CD4-positive, alpha-beta T cell treated with Interleukin-15 for 1 hour (primary cell): Measurements from ENCODE around the gene ICAM5.
"Not testable (repeated sequence)": the region's sequence is repeated elsewhere in the genome, so short reads cannot be mapped to it uniquely, and the experiment has no call there.

ENCODE experiments used
- DNase-seq: peaks from one replicate; pipeline ENCODE4 v3.0.0-alpha.2; 2020

The ICAM5 gene

DNA sequence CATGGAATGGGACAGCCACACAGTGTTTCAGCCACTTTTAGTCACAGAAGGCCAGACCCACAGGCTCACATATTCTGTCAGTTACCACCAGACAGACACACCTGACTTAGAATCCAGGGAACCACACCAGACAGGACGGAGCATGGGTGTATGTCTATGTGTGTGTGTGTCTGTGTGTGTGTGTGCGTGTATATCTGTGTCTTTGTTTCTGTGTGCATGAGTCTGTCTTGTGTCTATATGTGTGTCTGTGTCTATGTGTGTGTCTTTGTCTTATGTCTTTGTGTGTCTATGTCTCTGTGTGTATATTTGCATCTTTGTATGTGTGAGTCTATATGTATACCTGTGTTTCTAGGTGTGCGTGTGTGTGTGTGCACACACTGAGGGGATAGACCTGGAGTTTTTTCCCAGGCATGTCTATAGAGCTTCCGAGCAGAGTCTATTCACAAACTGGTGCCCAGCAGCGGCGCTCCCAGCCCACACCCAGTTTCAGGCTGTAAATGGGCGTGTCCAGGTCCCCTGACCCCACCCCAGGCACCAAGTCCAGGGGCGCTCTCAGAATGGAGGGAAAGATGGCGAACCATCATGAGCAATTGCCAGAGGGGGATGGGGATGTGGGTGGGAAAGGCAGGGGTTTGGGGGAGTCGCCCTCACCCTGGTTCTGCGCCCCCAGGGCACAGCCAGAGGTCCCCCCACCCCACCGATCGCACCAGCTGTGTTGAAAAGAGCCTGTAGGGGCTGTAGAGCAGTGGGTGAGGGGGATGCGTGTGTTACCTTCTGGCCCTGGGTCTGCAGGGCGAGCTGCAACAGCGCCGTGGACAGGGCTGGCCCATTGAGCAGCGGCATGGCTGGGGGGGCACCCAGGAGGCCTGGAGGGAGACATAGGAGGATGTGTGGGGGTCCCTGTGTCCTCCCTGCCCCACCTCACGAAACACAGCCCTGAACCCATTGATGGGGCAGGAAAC, 32.4 kb downstream of the ICAM5 start:
- no peak for DNase-seq

DNA sequence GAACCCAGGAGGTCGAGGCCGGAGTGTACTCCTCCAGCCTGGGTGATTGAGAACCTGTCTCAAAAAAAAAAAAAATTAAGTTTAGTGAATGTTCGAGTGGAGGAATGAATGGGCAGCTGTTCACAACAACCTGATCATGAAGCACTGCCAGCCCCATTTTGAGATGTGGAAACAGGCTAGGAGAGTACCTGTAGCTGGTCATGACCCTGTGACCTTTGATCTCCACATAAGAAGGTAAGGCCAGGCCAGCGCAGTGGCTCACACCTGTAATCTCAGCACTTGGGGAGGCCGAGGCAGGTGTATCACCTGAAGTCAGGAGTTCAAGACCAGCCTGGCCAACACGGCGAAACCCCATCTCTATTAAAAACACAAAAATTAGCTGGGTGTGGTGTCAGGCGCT, 36.0 kb downstream of the ICAM5 start:
- no peak for DNase-seq

DNA sequence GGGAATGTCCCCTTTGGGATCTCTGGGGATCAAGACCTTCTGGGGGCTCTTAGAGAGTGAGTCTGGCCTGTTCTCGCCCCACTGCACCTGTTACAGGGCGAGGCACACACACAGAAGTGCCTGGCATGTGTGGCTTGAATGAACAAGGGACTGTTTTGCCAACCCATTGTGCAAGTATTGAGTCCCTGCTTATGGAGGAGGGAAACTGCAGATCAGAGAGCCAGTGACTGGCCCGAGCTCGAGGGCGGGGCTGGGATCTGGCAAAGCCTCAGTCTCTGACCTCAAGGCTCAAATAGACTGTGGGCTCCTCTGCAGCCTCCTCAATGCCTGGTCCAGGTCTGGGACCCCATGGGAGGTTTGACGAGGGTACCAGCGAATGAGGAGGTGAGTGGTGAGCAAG, 38.0 kb downstream of the ICAM5 start:
- DNase-seq, result no peak

DNA sequence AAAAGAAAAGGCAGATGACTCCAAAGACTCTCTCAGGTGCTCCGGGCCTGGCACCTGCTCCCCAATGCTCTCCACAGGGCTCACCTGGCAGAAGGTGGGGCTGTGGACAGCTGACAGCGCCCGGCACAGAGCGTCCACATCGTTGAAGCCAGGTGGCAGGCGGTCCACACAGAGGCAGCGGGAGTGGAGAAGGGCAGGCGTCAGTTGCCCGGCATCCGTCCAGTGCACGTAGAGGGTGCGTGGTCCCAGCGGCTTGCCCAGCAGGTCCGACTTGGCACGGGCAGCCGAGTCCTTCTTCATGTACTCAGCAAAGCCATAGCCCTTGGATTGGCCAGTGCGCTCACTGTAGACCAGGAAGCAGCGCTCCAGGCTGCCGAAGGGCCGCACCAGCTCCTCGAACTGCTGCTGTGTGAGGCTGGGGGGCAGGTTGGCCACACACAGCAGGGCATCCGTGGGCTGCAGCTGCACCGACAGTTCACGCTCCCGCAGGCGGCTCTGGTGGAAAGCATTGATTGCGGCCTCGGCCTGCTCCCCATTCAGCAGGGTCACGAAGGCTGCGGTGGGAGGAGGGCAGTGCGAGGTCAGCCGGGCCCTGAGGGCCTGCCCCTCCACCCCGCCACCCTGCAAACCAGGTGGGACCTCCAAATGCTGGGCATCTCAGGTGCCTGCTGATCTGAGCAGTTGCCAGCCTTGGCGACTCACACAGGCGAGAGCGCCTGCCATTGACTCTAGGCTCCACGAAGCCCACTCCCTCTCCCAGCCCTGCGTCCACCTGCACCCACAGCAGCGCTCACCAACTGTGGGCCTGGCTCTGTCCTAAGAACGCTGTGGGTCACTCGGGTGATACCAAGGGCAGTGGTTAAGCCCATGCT, 39.0 kb downstream of the ICAM5 start:
- DNase-seq, result no peak

DNA sequence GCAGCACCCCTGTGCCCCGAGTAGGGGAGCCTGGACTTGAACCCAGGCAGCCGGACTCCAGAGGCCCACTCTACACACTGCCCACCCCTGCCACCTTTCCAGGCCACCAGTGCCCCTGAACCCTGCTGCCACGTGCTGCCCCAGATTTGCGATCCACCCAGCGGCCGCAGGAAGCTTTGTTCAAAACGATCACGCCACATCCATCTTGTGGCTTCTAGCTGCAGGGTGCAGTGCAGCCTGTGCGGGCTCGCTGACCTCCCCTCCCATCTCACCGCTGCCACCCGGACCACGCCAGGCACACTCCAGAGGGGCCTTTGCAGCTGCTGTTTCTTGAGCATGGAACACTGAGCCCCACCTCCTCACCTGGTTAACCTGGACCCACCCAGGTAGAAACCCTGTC, 39.8 kb downstream of the ICAM5 start:
- DNase-seq, result no peak

DNA sequence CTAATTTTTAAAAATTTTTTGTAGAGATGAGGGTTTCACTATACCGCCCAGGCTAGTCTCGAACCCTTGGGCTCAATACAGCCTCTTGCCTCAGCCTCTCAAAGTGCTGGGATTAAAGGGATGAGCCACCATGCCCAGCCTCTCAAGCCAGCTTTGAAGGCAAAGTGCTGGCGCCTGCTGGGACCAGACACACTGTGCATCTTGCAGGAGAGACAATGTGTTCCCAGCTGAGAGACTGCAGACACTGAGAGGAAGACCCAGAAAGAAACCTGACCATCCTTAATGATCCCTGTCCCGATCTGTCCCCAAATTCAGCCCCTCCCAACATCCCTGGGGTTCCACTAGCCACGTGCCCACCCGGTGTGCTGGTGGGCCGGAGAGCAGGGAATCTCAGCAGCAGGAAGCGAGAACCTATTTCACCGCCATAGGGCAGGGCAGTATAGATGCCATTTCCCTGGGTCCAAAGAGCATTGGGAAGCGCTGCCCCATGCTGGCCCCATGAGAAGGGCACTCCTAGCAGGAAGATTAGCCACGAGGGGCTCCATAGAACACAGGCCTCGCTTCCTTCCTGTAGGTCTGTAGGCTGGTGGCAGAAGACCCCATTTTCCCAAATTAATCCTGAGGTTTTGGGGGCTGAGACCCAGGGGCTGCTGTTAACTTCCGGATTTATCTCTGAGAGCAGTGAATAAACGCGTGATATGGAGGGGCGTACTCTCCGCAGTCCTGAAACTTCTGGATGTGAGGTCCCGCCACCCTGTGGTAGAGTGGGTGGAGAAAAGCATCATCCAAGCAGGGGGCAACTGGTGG, 42.6 kb downstream of the ICAM5 start:
- DNase-seq, result no peak

DNA sequence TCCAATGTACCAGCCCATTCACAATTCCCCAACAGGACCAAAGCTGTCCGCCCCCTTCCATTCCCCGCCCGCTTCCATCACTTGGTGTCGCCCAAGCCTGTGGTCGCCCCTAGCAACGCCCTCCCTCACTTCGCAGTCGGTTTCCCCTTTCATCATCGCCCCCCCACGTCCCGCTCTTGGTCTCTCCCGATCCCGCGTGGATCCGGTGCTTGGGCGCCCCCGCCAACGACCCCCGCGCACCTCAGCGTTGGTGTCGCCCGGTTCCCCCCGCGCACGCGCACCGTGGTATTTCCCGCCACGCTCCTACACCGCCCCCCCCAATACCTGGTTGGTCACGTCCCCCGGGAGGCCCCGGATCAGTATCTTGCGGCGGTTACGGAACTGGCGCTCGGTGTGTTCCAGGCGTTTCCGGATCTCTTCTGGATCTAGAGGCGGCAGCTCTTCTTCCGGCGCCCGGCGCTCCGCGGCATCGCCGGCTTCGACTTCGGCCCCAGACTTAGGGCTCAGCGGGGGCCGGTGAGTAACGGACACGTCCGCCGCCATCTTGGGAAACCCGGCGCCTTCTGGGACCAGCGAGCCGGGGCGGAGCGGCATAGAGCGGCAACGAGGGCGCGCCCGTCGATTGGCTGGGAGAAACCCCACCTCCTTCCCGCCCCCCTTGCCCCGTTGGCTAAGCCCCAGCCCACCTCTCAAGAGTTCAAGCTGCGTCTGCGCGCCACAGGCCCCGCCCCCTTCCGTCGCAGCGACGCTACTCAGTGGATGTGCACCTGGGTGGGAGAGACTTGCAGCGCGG, 43.4 kb downstream of the ICAM5 start, which contains the start of gene RAVER1:
Gene RAVER1 (minus strand): TSS at position 565 of the 793 bp plus-strand sequence. CDS start 22 bp downstream, at position 543.
- DNase-seq, result peak; percentile 98

DNA sequence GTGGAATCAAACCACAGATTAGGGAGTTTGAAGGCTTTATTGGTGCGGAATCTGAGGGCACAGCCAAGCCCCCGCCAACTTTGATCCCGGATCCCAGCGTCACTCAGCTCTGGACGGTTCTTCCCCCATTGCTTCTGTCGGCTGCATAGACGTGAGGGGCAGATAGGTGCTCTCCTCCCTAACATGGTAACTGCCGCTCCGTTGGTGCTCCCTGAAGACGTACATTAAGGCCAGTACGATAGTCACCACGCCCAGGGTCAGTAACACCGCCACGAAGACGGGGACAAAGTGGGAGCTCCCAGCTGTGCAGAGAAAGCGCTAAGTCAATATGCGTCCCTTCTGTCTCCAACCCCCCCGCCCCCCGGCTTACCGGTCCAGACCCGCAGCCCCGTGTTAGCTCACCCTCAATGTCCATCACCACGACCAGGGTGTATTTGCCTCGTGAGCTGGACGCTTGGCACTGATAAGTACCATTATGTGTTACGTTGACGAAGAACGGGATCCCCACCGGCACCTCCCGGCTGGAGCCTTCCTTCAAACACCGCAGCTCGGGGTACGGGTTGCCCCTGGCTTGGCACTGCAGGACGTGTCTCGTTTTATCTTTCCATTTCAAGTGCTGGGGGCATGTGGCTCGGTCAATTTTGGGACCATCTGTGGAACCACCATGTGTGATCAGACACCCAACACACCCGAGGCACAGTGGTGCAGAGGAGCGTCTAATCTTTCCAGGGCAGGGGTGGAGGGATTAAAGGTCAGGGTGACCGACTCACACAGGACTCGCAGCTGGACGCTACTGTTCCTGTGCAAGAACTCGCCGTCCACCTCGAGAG, 44.2 kb downstream of the ICAM5 start:
- no peak for DNase-seq

DNA sequence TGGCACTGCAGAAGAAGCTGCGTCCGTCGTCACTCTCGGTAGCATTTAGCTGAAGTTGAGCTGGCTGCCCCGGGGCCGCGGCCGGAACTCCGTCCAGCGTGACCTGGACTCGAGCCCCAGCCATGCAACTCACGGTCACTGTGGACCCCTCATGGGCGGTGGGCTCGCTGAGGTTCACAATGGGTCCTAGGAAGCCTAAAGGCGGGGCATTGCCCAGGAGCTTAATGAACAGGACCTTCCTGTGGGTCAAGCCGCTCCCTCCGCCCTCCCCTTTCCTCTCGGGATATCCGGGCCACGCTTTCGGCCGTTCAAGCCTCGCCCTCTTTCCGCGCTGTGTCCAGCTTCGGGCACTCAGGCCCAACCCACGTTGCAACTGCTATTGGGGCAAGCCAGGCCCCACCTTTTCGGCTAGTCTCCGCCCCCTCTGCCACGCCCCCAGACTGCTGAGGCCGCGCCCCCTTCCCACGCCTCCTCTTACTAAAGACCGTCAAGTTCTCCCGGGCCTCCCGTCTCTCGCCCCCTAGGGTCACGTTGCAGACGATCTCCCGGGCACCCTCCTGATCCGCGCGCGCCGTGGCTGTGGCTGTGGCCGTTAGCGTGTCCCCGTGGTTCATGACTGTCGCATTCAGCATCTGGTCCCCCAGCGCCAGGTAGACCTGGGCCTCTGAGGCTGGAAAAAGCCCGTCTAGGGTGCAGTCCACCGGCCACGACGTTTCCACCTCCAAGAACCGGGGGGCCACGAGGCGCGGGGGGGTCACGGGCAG, 45.0 kb downstream of the ICAM5 start:
- peak; percentile 34 for DNase-seq

DNA sequence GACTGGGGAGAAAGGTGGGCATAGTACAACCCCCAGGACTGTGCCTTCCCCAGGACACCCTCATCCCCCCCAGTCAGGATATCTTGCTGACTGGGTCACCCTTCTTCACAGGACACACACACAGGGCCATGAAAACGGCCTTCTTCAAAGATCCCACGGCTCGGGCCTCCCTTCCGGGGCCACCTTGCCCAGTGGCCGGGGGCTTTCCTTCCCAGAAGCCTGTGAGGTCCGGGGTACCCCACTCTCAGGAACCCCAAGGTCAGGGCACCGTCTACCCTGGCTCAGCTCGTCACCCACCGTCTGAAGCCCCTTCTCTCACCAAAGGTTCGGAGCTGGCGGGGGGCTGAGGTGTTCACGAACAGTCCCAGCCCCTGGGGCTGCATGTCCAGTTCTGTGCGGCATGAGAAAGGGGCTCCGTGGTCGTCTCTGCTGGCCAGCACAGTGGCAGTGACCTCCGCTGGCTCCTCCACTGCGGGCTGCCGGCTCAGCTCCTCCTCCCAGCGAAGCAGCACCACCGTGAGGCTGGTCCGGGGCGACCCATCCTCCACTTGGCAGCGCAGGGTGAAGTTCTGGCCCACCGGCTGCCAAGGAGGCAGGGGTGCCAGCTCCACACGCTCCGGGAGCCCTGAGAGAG, 45.7 kb downstream of the ICAM5 start:
- no peak for DNase-seq

DNA sequence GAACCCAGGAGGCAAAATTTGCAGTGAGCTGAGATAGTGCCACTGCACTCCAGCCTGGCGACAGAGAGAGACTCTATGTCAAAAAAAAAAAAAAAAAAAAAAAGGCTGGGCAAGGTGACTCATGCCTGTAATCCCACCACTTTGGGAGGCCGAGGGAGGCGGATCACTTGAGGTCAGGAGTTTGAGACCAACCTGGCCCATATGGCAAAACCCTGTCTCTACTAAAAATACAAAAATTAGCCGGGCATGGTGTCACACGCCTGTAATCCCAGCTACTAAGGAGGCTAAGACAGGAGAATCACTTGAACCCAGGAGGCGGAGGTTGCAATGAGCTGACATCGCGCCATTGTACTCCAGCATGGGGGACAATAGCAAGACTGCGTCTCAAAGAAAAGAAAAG, 47.0 kb downstream of the ICAM5 start:
- DNase-seq, result not testable (repeated sequence)

DNA sequence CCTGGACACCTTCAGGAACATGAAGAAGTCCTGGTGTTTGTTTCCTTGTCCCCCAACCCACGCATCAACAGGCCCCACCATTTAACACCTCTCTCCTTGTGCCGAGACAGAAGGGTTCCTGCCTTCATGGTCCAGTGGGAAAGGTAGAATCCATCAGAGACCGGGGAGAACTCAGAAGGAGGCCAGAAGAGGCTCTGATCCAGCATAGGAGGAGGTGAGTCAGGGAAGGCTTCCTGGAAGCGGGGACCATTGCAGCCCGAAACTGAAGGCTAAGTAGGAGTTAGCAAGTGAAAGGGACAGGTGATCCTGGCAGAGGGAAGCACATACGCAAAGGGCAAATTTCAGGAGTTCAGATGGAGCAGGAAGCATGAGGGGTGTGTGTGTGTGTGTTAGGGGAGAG, 49.2 kb downstream of the ICAM5 start:
- no peak for DNase-seq

DNA sequence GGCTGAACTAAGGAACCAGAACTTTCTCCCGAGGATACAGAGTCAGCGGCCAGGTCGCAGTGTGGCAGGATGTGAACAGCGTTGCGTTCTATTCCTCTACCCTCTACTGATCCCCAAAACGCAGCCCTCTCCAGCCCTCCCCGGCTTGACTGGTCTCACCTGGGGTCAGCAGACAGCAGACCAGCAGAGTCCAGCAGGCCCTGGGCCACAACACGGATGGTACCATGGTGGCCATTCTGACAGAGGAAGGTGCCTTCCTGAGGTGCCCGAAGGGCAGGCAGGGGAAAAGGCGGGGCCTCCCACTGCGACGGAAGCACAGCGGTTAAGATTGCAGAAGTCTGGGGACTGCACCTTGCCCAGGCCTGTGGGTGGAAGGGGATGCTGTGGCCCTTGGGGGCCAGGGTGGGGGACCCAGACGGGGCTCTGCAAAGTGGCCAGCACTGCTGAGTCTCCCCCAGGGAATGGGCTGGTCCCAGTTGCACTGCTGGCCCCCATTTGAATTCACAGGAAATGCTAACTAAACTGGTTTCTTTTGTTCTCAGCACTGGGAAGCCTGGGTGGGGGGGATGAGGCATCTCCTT, 49.7 kb downstream of the ICAM5 start, which contains the start of gene ICAM3:
Gene ICAM3 (minus strand): TSS at position 245 of the 581 bp plus-strand sequence. CDS start 10 bp downstream, at position 235.
- DNase-seq, result peak; percentile 68

DNA sequence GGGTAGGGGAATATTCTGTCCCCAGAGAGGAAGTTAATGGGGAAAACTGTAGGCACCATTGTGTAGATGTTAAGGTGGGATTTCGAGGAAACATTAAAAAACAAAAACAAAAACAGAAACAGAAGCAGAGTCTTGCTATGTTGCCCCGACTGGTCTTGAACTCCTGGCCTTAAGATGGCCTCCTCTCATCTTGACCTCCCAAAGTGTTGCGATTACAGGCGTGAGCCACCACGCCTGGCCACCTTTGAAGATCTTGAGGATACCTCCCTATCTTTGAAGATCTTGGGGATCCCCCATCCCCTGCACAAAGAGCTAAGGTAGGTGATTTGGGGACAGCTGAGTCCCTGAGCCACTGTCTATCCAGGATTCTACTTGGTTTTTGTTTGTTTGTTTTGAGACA, 50.2 kb downstream of the ICAM5 start:
- DNase-seq, result no peak

DNA sequence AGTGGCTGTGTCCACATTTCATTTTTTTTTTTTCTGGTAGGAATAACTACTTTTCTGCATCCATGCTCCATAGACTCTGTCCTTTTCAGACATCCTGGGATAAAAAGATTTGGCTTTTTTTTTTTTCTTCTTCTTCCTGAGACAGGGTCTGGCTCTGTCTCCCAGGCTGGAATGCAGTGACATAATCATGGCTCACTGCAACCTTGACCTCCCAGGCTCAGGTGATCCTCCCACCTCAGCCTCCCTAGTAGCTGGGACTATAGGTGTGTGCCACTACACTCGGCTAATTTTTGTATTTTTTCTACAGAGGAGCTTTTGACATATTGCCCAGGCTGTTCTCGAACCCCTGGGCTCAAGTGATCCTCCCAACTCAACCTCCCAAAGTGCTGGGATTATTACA, 53.7 kb downstream of the ICAM5 start:
- no peak for DNase-seq

DNA sequence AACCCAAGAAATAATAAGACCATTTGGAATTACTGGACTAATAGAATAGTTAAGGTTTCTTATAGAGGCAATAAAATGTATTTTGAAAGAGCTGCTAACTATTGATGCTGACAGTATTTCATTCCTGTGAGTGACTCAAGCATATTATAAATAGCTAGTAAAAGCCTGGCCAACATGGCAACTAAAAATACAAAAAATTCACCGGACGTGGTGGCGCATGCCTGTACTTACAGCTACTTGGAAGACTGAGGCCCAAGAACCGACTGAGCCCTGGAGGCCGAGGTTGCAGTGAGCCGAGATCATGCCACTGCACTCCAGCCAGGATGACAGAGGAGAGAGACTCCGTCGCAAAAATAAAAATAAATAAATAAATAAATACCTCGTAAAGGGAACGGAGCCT, 55.0 kb downstream of the ICAM5 start:
- DNase-seq, result no peak
